ENCODE results near the gene C1QC. TPM values are rescaled to one million over a fixed set of nuclear protein-coding genes. Genes with fewer than 3 reads are reported as not detected.

The C1QC gene
- total and polyA plus RNA-seq, 2 of the 8 experiments (the other 6 are each of a cell fraction or from before 2014, with no cell fraction given): not detected

DNA sequence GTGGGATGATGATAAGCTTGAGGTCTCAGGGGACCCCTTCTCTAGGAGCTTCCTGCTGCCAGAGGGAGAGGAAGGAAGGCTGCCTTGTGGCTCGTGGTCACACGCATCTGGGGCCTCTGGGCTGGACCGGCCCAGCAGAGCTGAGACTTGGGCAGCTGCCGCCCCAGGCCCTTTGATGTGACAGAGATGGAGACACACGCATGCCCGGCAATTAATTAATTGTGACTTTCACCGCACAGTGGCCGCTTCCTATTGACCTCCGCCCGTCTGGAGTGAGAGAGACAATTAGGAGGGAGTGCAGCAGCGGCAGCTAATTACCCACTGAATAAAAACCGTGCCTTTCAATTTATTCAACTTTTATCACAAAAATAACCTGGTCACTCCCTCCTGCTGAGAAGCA lies 23.6 kb upstream of the C1QC start:
- H4K20me1 ChIP-seq (replicated peaks in 1 of 2; ENCODE audit: control insufficient read depth in 1 of 2, insufficient read depth in 2 of 2, low read length in 2 of 2): peaks cover 0 to 1% of the 10 kb centered on the region in 2 experiments
- H3K23me2 ChIP-seq (ENCODE audit: low read depth, low read length): no peaks in the 10 kb centered on the region
- H2BK20ac ChIP-seq (ENCODE audit: low read length): no peak overlapping the region
- H3K36me3 ChIP-seq (ENCODE audit: control insufficient read depth in 2 of 4, insufficient read depth in 4 of 4, low read length in 3 of 4): no peaks in the 10 kb centered on the region
- H3K4me2 ChIP-seq (ENCODE audit: insufficient read depth in 1 of 2, low read depth in 2 of 2, low read length in 2 of 2): no peak overlapping the region
- H2BK5ac ChIP-seq (ENCODE audit: low read depth, low read length): no peak overlapping the region
- no peaks in the 10 kb centered on the region for H3K27me3 ChIP-seq (replicated peaks in 1 of 4; ENCODE audit: control insufficient read depth in 3 of 4, extremely low read depth in 1 of 4, insufficient read depth in 3 of 4, low read length in 3 of 4)
- no peak for FAIRE-seq
- no peaks in the 10 kb centered on the region for H3K79me1 ChIP-seq (ENCODE audit: low read depth, low read length)
- no peak overlapping the region for H3K56ac ChIP-seq (replicated peaks; ENCODE audit: insufficient read length, low read depth, low read length)
- no peak overlapping the region for H3K27ac ChIP-seq (ENCODE audit: low read depth, low read length)
- no peaks in the 10 kb centered on the region for H3K79me2 ChIP-seq (ENCODE audit: control insufficient read depth in 1 of 2, insufficient read depth in 2 of 2, low read length in 2 of 2)
- ChIA-PET POLR2A (ENCODE audit: partially characterized antibody) (no interaction called here), CTCF (ENCODE audit: partially characterized antibody) (interaction anchor here (1.2 to 1.6 kb wide), 3 partner anchors 11 to 199 kb away, joined by 3 to 4 read pairs (median 4); no protein-coding TSS in a partner anchor)
- no peak overlapping the region for H4K8ac ChIP-seq (ENCODE audit: extremely low read depth, insufficient read depth, low read length)
- no peak overlapping the region for H3K9ac ChIP-seq (replicated peaks in 1 of 4; ENCODE audit: extremely low read depth in 1 of 4, low read depth in 3 of 4, low read length in 3 of 4)
- 86% methylated on average over 11 of the region's 12 CpGs; no CpG with 5 or more reads in 1 of the 2 experiments for WGBS, 2 experiments (ENCODE audit: extremely low coverage in 1 of 2, insufficient coverage in 1 of 2, insufficient read length in 1 of 2, insufficient replicate concordance in 2 of 2, low coverage in 1 of 2, low lambda C conversion rate in 2 of 2, missing lambda C conversion rate in 1 of 2)
- H2BK15ac ChIP-seq (ENCODE audit: low read length): no peak overlapping the region
- H4K5ac ChIP-seq (ENCODE audit: insufficient read length, low read depth, low read length): no peak overlapping the region
- H2AFZ ChIP-seq (ENCODE audit: low read length): no peak overlapping the region
- H3K23ac ChIP-seq (ENCODE audit: insufficient read length): no peak overlapping the region
- no peak for DNase-seq (ENCODE audit: low read depth in 1 of 2, low spot score in 2 of 2)
- no peaks in the 10 kb centered on the region for H3K9me3 ChIP-seq (ENCODE audit: insufficient read depth in 2 of 2, low read depth in 1 of 2, low read length in 1 of 2)
- H2AK5ac ChIP-seq (ENCODE audit: low read depth, low read length): no peak overlapping the region
- H2BK120ac ChIP-seq (replicated peaks; ENCODE audit: low read depth, low read length): no peak overlapping the region
- H4K91ac ChIP-seq (replicated peaks; ENCODE audit: insufficient read length, low read length): no peak overlapping the region
- H3K14ac ChIP-seq (ENCODE audit: insufficient read length): no peak overlapping the region
- no peak overlapping the region for H3K4me3 ChIP-seq (ENCODE audit: extremely low read depth in 1 of 4, insufficient read depth in 2 of 4, low read depth in 3 of 4, low read length in 4 of 4)
- H3K4ac ChIP-seq (replicated peaks; ENCODE audit: insufficient read length, low read depth, low read length): no peak overlapping the region
- H3K18ac ChIP-seq (ENCODE audit: extremely low read depth, low read length): no peak overlapping the region
- peaks cover 0 to 5% (median under 1%) of the 10 kb centered on the region in 4 experiments; a peak in 2 of 7 replicates for H3K4me1 ChIP-seq (replicated peaks in 1 of 4; ENCODE audit: control insufficient read depth in 3 of 4, insufficient read depth in 4 of 4, low read length in 3 of 4)
- H2BK12ac ChIP-seq (ENCODE audit: low read depth, low read length): no peak overlapping the region
- no peak for TF ChIP-seq SIX5 (IDR thresholded peaks at IDR 0.05; ENCODE audit: low read depth, low read length)
- no peak for TF ChIP-seq EZH2 (IDR thresholded peaks at IDR 0.05; ENCODE audit: low read depth, low read length, severe bottlenecking)
- no peak for TF ChIP-seq ZNF274 (IDR thresholded peaks at IDR 0.05; ENCODE audit: borderline replicate concordance, extremely low read depth, low read length)
- no peak for TF ChIP-seq POLR2A (IDR thresholded peaks at IDR 0.05; ENCODE audit: control extremely low read depth in 1 of 2, low read depth in 2 of 2, low read length in 2 of 2)
- TF ChIP-seq, protein P1, sequence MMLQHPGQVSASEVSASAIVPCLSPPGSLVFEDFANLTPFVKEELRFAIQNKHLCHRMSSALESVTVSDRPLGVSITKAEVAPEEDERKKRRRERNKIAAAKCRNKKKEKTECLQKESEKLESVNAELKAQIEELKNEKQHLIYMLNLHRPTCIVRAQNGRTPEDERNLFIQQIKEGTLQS (IDR thresholded peaks at IDR 0.05; ENCODE audit: insufficient read depth, low read depth, low read length): no peak
- TF ChIP-seq PHF8 (conservative IDR thresholded peaks at IDR 0.05; ENCODE audit: low read depth, low read length): no peak
- TF ChIP-seq, protein P2, sequence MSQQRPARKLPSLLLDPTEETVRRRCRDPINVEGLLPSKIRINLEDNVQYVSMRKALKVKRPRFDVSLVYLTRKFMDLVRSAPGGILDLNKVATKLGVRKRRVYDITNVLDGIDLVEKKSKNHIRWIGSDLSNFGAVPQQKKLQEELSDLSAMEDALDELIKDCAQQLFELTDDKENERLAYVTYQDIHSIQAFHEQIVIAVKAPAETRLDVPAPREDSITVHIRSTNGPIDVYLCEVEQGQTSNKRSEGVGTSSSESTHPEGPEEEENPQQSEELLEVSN (IDR thresholded peaks at IDR 0.05): no peak
- TF ChIP-seq RFX5 (IDR thresholded peaks at IDR 0.05; ENCODE audit: borderline replicate concordance, low read depth, low read length): no peak
- no peak for TF ChIP-seq CREB1 (IDR thresholded peaks at IDR 0.05)
- no peak for TF ChIP-seq RAD21 (IDR thresholded peaks at IDR 0.05 in 1 of 2, conservative IDR thresholded peaks at IDR 0.05 in 1 of 2; ENCODE audit: low read depth in 2 of 2, low read length in 2 of 2)
- no peak for TF ChIP-seq RXRA (IDR thresholded peaks at IDR 0.05; ENCODE audit: insufficient read depth, low read depth, low read length)
- no peak for TF ChIP-seq TAF1 (IDR thresholded peaks at IDR 0.05; ENCODE audit: low read depth, low read length)

Measured in H1 (cell line).